GM21423 (cell line): ENCODE data around the gene CIRBP.

Experiments used
- ATAC-seq: cut with Tn5 transposase; IDR thresholded peaks from one replicate; pipeline ENCODE4 v1.9.1; 2021; ENCODE audit warnings: mild to moderate bottlenecking, moderate library complexity; ENCODE audit not compliant: unreplicated experiment

CIRBP gene

DNA sequence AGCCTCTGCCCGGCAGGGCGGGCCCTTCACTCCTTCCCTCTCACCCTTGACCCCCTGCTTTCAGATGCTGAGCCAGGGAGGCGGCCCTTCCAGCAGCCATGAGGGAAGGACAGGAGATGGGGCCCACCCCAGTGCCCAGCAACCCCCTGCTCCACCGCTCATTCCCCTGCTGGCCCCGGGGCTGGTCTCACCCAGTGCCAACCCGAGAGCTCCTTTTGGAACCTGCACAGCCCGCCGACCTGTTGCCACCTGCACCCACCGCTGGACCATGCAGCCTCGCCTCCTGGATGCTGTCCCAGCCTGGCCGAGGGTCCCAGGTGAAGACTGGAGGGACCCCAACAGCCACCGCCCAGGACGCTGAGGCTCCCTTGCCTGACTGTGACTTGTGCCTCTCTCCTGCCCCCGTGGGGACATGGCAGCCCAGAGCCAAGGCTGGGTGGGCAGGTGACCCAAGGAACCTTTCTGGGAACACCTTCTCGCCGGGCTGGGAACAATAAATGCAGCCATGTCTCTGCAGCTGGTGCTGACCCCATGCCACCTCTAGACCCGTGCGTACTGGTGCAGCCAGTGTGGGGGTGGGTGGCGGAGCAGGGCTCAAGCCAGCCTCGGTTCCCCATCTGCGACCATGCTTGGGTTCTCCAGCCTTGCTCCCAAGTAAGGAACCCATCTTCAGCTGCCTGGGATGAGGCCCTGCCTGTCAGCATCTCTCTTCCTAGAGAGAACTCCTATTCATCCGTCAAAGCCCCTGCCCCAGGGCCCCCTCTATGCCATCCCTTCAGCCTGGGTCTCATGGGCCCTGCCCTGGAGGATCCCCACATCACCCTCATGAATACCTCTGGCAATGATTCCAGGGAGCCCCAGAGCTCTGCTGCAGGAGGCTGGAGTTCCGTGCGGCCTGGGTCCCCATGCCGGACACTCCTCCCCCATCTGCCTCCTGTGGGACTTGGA, 9.9 kb downstream of the CIRBP start:
- ATAC-seq = no peak

- no peak for ATAC-seq
Measured at GRCh38 chr19:1279782-1280341, 10.7 kb downstream of the CIRBP start.

- no peak for ATAC-seq
Measured at GRCh38 chr19:1280636-1281568, 11.8 kb downstream of the CIRBP start.

- no peak for ATAC-seq
Measured at GRCh38 chr19:1281569-1282287, 12.6 kb downstream of the CIRBP start.

GRCh38 chr19:1282588-1283206, 13.6 kb downstream of the CIRBP start:
- no peak for ATAC-seq

DNA sequence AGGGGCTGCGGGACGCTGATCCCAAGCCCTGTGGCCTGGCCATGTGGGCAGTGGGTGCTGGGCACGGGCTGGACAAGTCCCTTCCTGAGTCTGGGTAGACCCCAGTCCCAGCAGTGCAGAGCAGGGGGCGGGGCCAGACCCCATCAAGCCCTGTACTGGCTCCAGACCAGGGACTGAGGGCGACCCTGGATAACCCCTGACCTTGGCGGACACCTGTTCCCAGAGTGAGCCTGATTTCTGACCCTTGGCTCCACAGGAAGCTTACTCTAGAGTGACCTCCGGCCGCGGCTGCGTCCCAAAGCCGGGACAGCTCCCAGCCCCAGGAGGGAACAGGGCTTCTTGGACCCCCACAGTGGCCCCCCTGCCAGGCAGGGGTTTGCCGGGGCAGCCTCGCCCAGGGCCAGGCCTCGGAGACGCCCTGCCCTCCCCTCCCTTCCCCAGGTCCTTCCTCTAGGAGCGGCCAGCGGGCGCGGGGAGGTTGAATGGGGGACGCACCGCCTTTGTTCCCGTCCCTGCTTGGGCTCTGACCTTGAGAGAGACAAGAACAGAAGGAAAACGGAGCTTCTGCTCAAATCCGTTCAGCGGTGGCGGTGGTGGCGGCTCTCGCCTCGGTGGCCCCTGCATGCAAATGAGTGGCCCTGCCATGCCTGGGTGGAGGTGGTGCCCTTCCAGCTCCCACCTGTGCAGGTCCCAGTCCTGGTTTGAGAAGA, 14.2 kb downstream of the CIRBP start:
- no peak for ATAC-seq

DNA sequence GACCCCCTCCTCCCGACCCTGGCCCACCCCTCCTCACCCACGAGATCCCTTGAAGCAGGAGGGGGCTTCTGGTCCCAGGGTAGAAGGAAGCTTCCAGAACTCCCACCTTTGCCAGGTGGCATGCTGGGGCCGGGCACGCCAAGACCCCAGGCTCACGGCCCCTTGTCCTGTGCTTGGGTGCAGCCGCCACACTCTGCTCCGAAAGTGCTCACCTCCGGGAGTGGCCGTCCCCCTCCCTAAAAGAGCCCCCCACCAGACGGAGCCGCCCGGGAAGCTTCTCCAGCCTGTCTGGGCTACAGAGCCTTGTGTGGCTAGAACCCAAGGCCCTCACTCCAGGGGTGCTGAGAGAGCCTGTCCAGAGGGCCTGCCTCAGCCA, 14.8 kb downstream of the CIRBP start:
- no peak for ATAC-seq

DNA sequence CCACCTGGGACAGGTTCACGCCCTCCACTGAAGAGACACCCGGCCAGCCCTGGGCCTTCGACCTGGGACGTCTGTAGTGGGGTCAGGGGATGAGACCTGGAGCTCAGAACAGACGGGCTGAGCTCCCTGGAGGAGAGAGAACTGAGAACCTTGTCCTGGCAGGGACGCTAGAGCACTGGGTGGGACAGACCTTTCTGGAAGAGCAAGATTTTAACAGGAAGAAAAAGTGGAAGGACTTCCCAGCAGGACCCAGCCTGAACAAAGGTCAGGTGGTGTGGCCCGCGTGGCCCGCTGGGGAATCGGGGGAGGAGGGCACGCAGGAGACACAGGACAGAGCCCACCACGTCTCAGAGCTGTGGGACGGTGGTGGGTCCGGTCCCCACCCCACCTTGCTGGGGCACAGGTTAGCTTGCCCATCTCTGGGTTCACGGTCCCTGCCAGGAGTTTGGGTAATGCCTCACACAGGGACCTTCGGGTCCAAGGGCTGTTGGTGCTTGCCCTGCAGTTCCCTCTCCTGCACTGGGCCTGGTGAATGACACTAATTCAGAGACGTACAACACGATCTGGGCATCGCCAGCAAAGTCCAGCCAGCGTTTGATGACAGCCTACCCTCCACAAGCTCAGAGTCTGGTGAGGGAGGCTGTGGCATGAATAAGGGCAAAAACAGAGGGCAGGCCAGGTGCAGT, 15.3 kb downstream of the CIRBP start:
- ATAC-seq = no peak

GRCh38 chr19:1284979-1285736, 16.0 kb downstream of the CIRBP start:
- no peak for ATAC-seq

GRCh38 chr19:1285737-1286360, 16.7 kb downstream of the CIRBP start, which contains the start of gene EFNA2:
EFNA2 (plus strand) TSS chr19:1285873; CDS start chr19:1286169, 296 bp downstream.
- no peak for ATAC-seq

GRCh38 chr19:1286487-1287353, 17.6 kb downstream of the CIRBP start:
- no peak for ATAC-seq

GRCh38 chr19:1287354-1288225, 18.5 kb downstream of the CIRBP start:
- ATAC-seq = no peak

DNA sequence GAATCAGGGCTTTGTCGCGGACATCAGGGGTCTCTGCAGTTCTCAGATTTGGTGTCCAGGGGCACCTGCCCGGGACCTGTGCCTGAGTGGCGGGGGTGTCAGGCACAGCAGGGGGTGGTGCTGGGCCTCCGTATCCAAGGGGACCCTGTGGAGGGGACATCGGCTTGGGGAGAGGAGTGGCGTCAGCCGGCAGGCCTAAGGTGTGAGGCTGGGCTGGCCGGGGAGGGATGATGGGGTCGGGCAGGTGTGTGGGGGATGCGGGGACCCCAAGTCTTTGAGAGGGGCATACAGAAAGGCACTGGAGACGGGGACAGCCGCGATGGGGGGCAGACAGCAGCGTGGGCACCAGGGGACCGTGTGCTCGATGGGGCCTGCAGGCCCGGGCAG, 19.1 kb downstream of the CIRBP start:
- ATAC-seq = no peak

- ATAC-seq = no peak
Measured at GRCh38 chr19:1288833-1289685, 19.9 kb downstream of the CIRBP start.

- no peak for ATAC-seq
Measured at GRCh38 chr19:1289686-1290025, 20.5 kb downstream of the CIRBP start.
